ENCODE data around the gene KRT72. TPM values are rescaled to one million over a fixed set of nuclear protein-coding genes. Genes with fewer than 3 reads are reported as not detected.

The KRT72 gene
- total and polyA plus RNA-seq, 2 experiments from 2014 or later, result not detected

DNA sequence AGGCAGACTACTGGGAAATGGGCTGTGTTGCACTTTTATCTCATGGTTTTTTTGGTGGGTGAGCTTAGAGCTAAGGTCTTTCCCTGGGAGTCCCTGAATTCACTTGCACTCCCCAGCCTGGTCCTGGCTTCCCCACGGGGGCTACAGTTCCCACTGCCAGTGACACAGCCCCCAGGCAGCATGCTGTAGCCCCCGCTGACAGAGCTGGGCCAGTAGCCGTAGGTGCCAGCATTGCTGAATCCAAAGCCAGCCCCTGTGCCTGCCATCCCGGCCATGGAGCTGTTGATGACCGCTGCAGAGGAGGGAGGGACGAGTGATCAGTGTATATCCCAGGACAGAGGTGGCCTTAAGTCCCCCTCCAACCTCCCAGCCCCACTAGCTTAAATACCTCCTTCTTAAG lies 6.9 kb upstream of the KRT72 start:
- Mint-ChIP-seq H3K36me3 (ENCODE audit: low read depth) (no peaks in the 10 kb centered on the region), H3K4me1 (no peaks in the 10 kb centered on the region), H3K4me3 (no peak overlapping the region), H3K27me3 (ENCODE audit: insufficient read depth, low read depth, poor library complexity) (peaks cover 2% of the 10 kb centered on the region), H3K9me3 (no peaks in the 10 kb centered on the region), H3K27ac (no peak overlapping the region)
- H2AFZ ChIP-seq, result no peak overlapping the region
- TF ChIP-seq ZNF114 (CRISPR knock-in tag; IDR thresholded peaks at IDR 0.05), result no peak
- TF ChIP-seq POLR2AphosphoS5 (IDR thresholded peaks at IDR 0.05; ENCODE audit: low read depth), result no peak
- TF ChIP-seq STAT1 (IDR thresholded peaks at IDR 0.05; ENCODE audit: unreplicated experiment), result no peak
- TF ChIP-seq, protein P1, sequence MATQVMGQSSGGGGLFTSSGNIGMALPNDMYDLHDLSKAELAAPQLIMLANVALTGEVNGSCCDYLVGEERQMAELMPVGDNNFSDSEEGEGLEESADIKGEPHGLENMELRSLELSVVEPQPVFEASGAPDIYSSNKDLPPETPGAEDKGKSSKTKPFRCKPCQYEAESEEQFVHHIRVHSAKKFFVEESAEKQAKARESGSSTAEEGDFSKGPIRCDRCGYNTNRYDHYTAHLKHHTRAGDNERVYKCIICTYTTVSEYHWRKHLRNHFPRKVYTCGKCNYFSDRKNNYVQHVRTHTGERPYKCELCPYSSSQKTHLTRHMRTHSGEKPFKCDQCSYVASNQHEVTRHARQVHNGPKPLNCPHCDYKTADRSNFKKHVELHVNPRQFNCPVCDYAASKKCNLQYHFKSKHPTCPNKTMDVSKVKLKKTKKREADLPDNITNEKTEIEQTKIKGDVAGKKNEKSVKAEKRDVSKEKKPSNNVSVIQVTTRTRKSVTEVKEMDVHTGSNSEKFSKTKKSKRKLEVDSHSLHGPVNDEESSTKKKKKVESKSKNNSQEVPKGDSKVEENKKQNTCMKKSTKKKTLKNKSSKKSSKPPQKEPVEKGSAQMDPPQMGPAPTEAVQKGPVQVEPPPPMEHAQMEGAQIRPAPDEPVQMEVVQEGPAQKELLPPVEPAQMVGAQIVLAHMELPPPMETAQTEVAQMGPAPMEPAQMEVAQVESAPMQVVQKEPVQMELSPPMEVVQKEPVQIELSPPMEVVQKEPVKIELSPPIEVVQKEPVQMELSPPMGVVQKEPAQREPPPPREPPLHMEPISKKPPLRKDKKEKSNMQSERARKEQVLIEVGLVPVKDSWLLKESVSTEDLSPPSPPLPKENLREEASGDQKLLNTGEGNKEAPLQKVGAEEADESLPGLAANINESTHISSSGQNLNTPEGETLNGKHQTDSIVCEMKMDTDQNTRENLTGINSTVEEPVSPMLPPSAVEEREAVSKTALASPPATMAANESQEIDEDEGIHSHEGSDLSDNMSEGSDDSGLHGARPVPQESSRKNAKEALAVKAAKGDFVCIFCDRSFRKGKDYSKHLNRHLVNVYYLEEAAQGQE (IDR thresholded peaks at IDR 0.05; ENCODE audit: unreplicated experiment), result no peak
- TF ChIP-seq, protein P2, sequence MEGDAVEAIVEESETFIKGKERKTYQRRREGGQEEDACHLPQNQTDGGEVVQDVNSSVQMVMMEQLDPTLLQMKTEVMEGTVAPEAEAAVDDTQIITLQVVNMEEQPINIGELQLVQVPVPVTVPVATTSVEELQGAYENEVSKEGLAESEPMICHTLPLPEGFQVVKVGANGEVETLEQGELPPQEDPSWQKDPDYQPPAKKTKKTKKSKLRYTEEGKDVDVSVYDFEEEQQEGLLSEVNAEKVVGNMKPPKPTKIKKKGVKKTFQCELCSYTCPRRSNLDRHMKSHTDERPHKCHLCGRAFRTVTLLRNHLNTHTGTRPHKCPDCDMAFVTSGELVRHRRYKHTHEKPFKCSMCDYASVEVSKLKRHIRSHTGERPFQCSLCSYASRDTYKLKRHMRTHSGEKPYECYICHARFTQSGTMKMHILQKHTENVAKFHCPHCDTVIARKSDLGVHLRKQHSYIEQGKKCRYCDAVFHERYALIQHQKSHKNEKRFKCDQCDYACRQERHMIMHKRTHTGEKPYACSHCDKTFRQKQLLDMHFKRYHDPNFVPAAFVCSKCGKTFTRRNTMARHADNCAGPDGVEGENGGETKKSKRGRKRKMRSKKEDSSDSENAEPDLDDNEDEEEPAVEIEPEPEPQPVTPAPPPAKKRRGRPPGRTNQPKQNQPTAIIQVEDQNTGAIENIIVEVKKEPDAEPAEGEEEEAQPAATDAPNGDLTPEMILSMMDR (conservative IDR thresholded peaks at IDR 0.05; ENCODE audit: low read depth in 2 of 2), result no peak
- TF ChIP-seq ETS1 (IDR thresholded peaks at IDR 0.05), result no peak
- H3K4me3 ChIP-seq, result no peak overlapping the region
- ATAC-seq, result no peak
- no peak for DNase-seq (ENCODE audit: low spot score)
- H3K36me3 ChIP-seq (ENCODE audit: insufficient read depth), result no peaks in the 10 kb centered on the region
- no peaks in the 10 kb centered on the region for H3K27me3 ChIP-seq (ENCODE audit: insufficient read depth)
- no peak overlapping the region for H3K27ac ChIP-seq (ENCODE audit: low read depth)
- no peaks in the 10 kb centered on the region for H3F3A ChIP-seq (replicated peaks; ENCODE audit: low read depth)
- no peaks in the 10 kb centered on the region for H3K79me2 ChIP-seq (replicated peaks; ENCODE audit: insufficient read depth)
- 0 out of 2 replicates have a peak, but pooled peaks cover 5% of the 10 kb centered on the region for H3K9me2 ChIP-seq (ENCODE audit: insufficient read depth)
- H3K4me2 ChIP-seq, result no peak overlapping the region
- H3K4me1 ChIP-seq (ENCODE audit: insufficient read depth), result no peaks in the 10 kb centered on the region
- H4K20me1 ChIP-seq (replicated peaks; ENCODE audit: insufficient read depth), result no peaks in the 10 kb centered on the region

GRCh38 chr12:52607314-52607713 lies 6.1 kb upstream of the KRT72 start:
- H3K4me3 ChIP-seq, result no peak overlapping the region
- no peaks in the 10 kb centered on the region for H3K79me2 ChIP-seq (replicated peaks; ENCODE audit: insufficient read depth)
- no peaks in the 10 kb centered on the region for H3F3A ChIP-seq (replicated peaks; ENCODE audit: low read depth)
- no peak overlapping the region for H3K4me2 ChIP-seq
- H3K27ac Mint-ChIP-seq, result no peak overlapping the region
- no peaks in the 10 kb centered on the region for H3K4me1 Mint-ChIP-seq
- DNase-seq (ENCODE audit: low spot score) (no peak), ATAC-seq (no peak)
- H3K9me3 Mint-ChIP-seq, result no peaks in the 10 kb centered on the region
- peaks cover 2% of the 10 kb centered on the region for H3K27me3 ChIP-seq (ENCODE audit: insufficient read depth)
- peaks cover 2% of the 10 kb centered on the region for H3K27me3 Mint-ChIP-seq (ENCODE audit: insufficient read depth, low read depth, poor library complexity)
- H3K36me3 ChIP-seq (ENCODE audit: insufficient read depth), result no peaks in the 10 kb centered on the region
- no peaks in the 10 kb centered on the region for H3K36me3 Mint-ChIP-seq (ENCODE audit: low read depth)
- H3K9me2 ChIP-seq (ENCODE audit: insufficient read depth), result 0 out of 2 replicates have a peak, but pooled peaks cover 5% of the 10 kb centered on the region
- H3K4me3 Mint-ChIP-seq, result no peak overlapping the region
- no peaks in the 10 kb centered on the region for H3K4me1 ChIP-seq (ENCODE audit: insufficient read depth)
- H2AFZ ChIP-seq, result no peak overlapping the region
- no peaks in the 10 kb centered on the region for H4K20me1 ChIP-seq (replicated peaks; ENCODE audit: insufficient read depth)
- H3K27ac ChIP-seq (ENCODE audit: low read depth), result no peak overlapping the region
- TF ChIP-seq, protein P2 (conservative IDR thresholded peaks at IDR 0.05; ENCODE audit: low read depth in 2 of 2), result no peak
- TF ChIP-seq, protein P1 (IDR thresholded peaks at IDR 0.05; ENCODE audit: unreplicated experiment), result no peak
- TF ChIP-seq ZNF114 (CRISPR knock-in tag; IDR thresholded peaks at IDR 0.05) (no peak), NANOG (IDR thresholded peaks at IDR 0.05; ENCODE audit: borderline replicate concordance) (no peak), JUNB (IDR thresholded peaks at IDR 0.05; ENCODE audit: unreplicated experiment) (no peak), EZH2 (IDR thresholded peaks at IDR 0.05; ENCODE audit: low read depth, unreplicated experiment) (no peak), STAT1 (IDR thresholded peaks at IDR 0.05; ENCODE audit: unreplicated experiment) (no peak), CREB1 (CRISPR knock-in tag; IDR thresholded peaks at IDR 0.05; ENCODE audit: low read depth) (no peak)

Data from GM23338 (cell line).